HCT116 (cell line): ENCODE results near the gene PSMD12. TPM values are rescaled to one million over a fixed set of nuclear protein-coding genes. Genes with fewer than 3 reads are reported as not detected.

Source experiments
- ATAC-seq: fragments of 200-7000 bp; cut with Tn5 transposase; 2 replicates; pipeline ENCODE4 v1.9.1; 2020; ENCODE audit warnings: mild to moderate bottlenecking, moderate library complexity
- BruUV-seq: library from RNA; stranded (reverse); fragments of 400-500 nt; replicated peaks from 2 replicates; lab custom pipeline; 2021; lab: Mats Ljungman, UMichigan
- CTCF ChIA-PET: fragments of 300-600 bp; sonication (Branson Sonifier 250); formaldehyde crosslinking; loops from one replicate; lab custom pipeline; 2021; ENCODE audit warnings: antibody characterized with exemption; lab: Charles Lee
- POLR2A ChIA-PET: fragments of 300-600, 350-600 bp; sonication (Branson Sonifier 250); formaldehyde crosslinking; loops from one replicate; lab custom pipeline; 2021; ENCODE audit warnings: antibody characterized with exemption; lab: Charles Lee
- RAD21 ChIA-PET, 2 experiments: fragments of 300-600 bp; sonication (Branson Sonifier 250); formaldehyde crosslinking; loops; one replicate each; lab custom pipeline; 2023; ENCODE audit warnings: low total read pairs in 2 of 2; ENCODE audit not compliant: uncharacterized antibody in 2 of 2, unreplicated experiment in 2 of 2, low non-redundant PET in 1 of 2; lab: Charles Lee
- DNase-seq: peaks from one replicate; pipeline ENCODE4 v3.0.0-alpha.2; 2010; ENCODE audit warnings: low read depth, low spot score
- H2AFZ ChIP-seq: fragments of 200-600 bp; shearing (Covaris generic), sonication (generic); 2 replicates; pipeline ENCODE4 v1.6.1; 2017; ENCODE audit warnings: low read depth, mixed run types, mixed read lengths, antibody characterized with exemption, low read length; ENCODE audit not compliant: poor library complexity, severe bottlenecking
- H3K27ac ChIP-seq: 2 replicates; pipeline ENCODE4 v1.5.1; 2012; ENCODE audit warnings: low read depth, low read length
- H3K27me3 ChIP-seq: fragments of 200-600 bp; sonication (generic); 2 replicates; pipeline ENCODE4 v1.6.1; 2016; ENCODE audit warnings: mixed run types, low read length, mixed read lengths; ENCODE audit not compliant: insufficient read depth
- H3K36me3 ChIP-seq, 2 experiments: fragments of 200-500 bp in 1 of 2; fragments of 200-600 bp in 1 of 2; sonication (Bioruptor generic) in 1 of 2; sonication (generic) in 1 of 2; 2 replicates each; pipeline versions ENCODE4 v1.5.1 to v1.6.1; 2014 to 2016; ENCODE audit warnings: low read length in 2 of 2, inconsistent platforms in 1 of 2, mixed read lengths in 1 of 2, mixed run types in 1 of 2; ENCODE audit not compliant: insufficient read depth in 2 of 2, control insufficient read depth in 1 of 2
- H3K4me1 ChIP-seq, 2 experiments: fragments of 200-600 bp in 1 of 2; sonication (generic) in 1 of 2; 2 replicates each; pipeline versions ENCODE4 v1.5.1 to v1.6.1; 2012 to 2017; ENCODE audit warnings: low read length in 2 of 2, inconsistent platforms in 1 of 2, mild to moderate bottlenecking in 1 of 2, mixed read lengths in 1 of 2, mixed run types in 1 of 2, moderate library complexity in 1 of 2; ENCODE audit not compliant: insufficient read depth in 2 of 2, control insufficient read depth in 1 of 2
- H3K4me2 ChIP-seq: fragments of 200-600 bp; sonication (generic); 2 replicates; pipeline ENCODE4 v1.6.1; 2017; ENCODE audit warnings: mixed run types, low read length, mixed read lengths
- H3K4me3 ChIP-seq, 2 experiments: fragments of 200-600 bp in 1 of 2; sonication (generic) in 1 of 2; replicated peaks in 1 of 2; 2 replicates each; pipeline ENCODE4 v1.5.1; 2011 to 2016; ENCODE audit warnings: low read length in 2 of 2, control low read depth in 1 of 2, low read depth in 1 of 2, mild to moderate bottlenecking in 1 of 2, mixed read lengths in 1 of 2, mixed run types in 1 of 2
- H3K79me2 ChIP-seq: fragments of 200-600 bp; sonication (generic); 2 replicates; pipeline ENCODE4 v1.6.1; 2017; ENCODE audit warnings: mild to moderate bottlenecking, mixed run types, low read length, moderate library complexity, mixed read lengths; ENCODE audit not compliant: insufficient read depth
- H3K9ac ChIP-seq: fragments of 200-600 bp; sonication (generic); 2 replicates; pipeline ENCODE4 v1.6.1; 2016; ENCODE audit warnings: low read length, mixed read lengths
- H3K9me2 ChIP-seq: fragments of 200-600 bp; sonication (generic), shearing (Covaris generic); 2 replicates; pipeline ENCODE4 v1.6.1; 2017; ENCODE audit warnings: mixed run types, mild to moderate bottlenecking, moderate library complexity; ENCODE audit not compliant: insufficient read depth
- H3K9me3 ChIP-seq, 2 experiments: fragments of 200-500 bp in 1 of 2; fragments of 200-600 bp in 1 of 2; sonication (Bioruptor generic) in 1 of 2; sonication (generic) in 1 of 2; 2 replicates each; pipeline ENCODE4 v1.6.1; 2014 to 2017; ENCODE audit warnings: low read length in 2 of 2, mixed read lengths in 2 of 2, inconsistent platforms in 1 of 2, low read depth in 1 of 2, mild to moderate bottlenecking in 1 of 2, mixed run types in 1 of 2, moderate library complexity in 1 of 2; ENCODE audit not compliant: control insufficient read depth in 1 of 2, insufficient read depth in 1 of 2
- H4K20me1 ChIP-seq: fragments of 200-600 bp; sonication (generic), shearing (Covaris generic); 2 replicates; pipeline ENCODE4 v1.6.1; 2017; ENCODE audit warnings: mixed run types, mild to moderate bottlenecking, moderate library complexity; ENCODE audit not compliant: insufficient read depth
- CBX3 ChIP-seq: IDR thresholded peaks from 2 replicates; pipeline ENCODE4 v1.6.1; 2012; ENCODE audit warnings: low read depth
- CEBPB ChIP-seq: IDR thresholded peaks from 2 replicates; pipeline ENCODE4 v1.6.1; 2012; ENCODE audit warnings: low read depth
- EGR1 ChIP-seq: IDR thresholded peaks from 2 replicates; pipeline ENCODE4 v1.6.1; 2012; ENCODE audit warnings: low read depth
- ELF1 ChIP-seq: IDR thresholded peaks from 2 replicates; pipeline ENCODE4 v1.6.1; 2012; ENCODE audit warnings: low read depth, borderline replicate concordance
- EZH2 ChIP-seq: fragments of 200-600 bp; sonication (generic); IDR thresholded peaks from 2 replicates; pipeline ENCODE4 v1.6.1; 2017; ENCODE audit warnings: antibody characterized with exemption, mixed run types
- EZH2phosphoT487 ChIP-seq: fragments of 200-600 bp; IDR thresholded peaks from 2 replicates; pipeline ENCODE4 v1.6.1; 2018; ENCODE audit warnings: antibody characterized with exemption, borderline replicate concordance
- JUND ChIP-seq: IDR thresholded peaks from 2 replicates; pipeline ENCODE4 v1.6.1; 2012
- POLR2A ChIP-seq: IDR thresholded peaks from 2 replicates; pipeline ENCODE4 v1.7.0; 2011; ENCODE audit warnings: borderline replicate concordance; ENCODE audit not compliant: insufficient read depth, insufficient read length; ENCODE audit errors: extremely low read depth
- POLR2AphosphoS5 ChIP-seq: IDR thresholded peaks from 2 replicates; pipeline ENCODE4 v1.6.1; 2011; ENCODE audit warnings: mild to moderate bottlenecking, low read depth, low read length, moderate library complexity
- RAD21 ChIP-seq: IDR thresholded peaks from 2 replicates; pipeline ENCODE4 v1.6.1; 2012; ENCODE audit warnings: low read depth, mild to moderate bottlenecking
- SIN3A ChIP-seq: IDR thresholded peaks from 2 replicates; pipeline ENCODE4 v1.6.1; 2012; ENCODE audit warnings: low read depth
- SP1 ChIP-seq: IDR thresholded peaks from 2 replicates; pipeline ENCODE4 v1.6.1; 2012; ENCODE audit warnings: low read depth
- SRF ChIP-seq: IDR thresholded peaks from 2 replicates; pipeline ENCODE4 v1.6.1; 2012; ENCODE audit warnings: low read depth
- TCF7L2 ChIP-seq: IDR thresholded peaks from 2 replicates; pipeline ENCODE4 v1.7.0; 2011; ENCODE audit warnings: borderline replicate concordance, inconsistent platforms; ENCODE audit not compliant: insufficient read depth, insufficient read length; ENCODE audit errors: extremely low read depth
- YY1 ChIP-seq: IDR thresholded peaks from 2 replicates; pipeline ENCODE4 v1.6.1; 2011; ENCODE audit warnings: low read length, low read depth, moderate library complexity, mild to moderate bottlenecking; ENCODE audit not compliant: insufficient replicate concordance; ENCODE audit errors: extremely low read depth
- ZFX ChIP-seq: fragments of 450-650 bp; IDR thresholded peaks from 2 replicates; pipeline ENCODE4 v1.6.1; 2017
- ZNF274 ChIP-seq: fragments of 200-500 bp; sonication (Bioruptor generic); IDR thresholded peaks from 2 replicates; pipeline ENCODE4 v1.6.1; 2014; ENCODE audit warnings: mild to moderate bottlenecking, low read depth, low read length, inconsistent platforms
- intact Hi-C: fragments of 100-400 bp; cut with micrococcal nuclease; formaldehyde crosslinking; loops from 2 replicates; pipeline ENCODE4 v1.10.0; 2022
- total RNA-seq: library from RNA; stranded (reverse); gene quantifications from one replicate; pipeline ENCODE4 v1.2.1, GENCODE V29; 2021; ENCODE audit not compliant: unreplicated experiment
- TF ChIP-seq, protein P1 (sequence below): IDR thresholded peaks from 2 replicates; pipeline ENCODE4 v1.6.1; 2012
- TF ChIP-seq, protein P2 (sequence below): IDR thresholded peaks from 2 replicates; pipeline ENCODE4 v1.6.1; 2011; ENCODE audit warnings: mild to moderate bottlenecking, low read length, moderate library complexity; ENCODE audit not compliant: insufficient replicate concordance; ENCODE audit errors: extremely low read depth
- TF ChIP-seq, protein P3 (sequence below), 3 experiments: fragments of 200-600 bp in 1 of 3; sonication (generic) in 1 of 3; IDR thresholded peaks in 2 of 3; conservative IDR thresholded peaks in 1 of 3; 2 replicates each; pipeline ENCODE4 v1.5.1; 2012 to 2017; ENCODE audit warnings: low read depth in 2 of 3, low read length in 2 of 3, antibody characterized with exemption in 1 of 3, borderline replicate concordance in 1 of 3, control low read depth in 1 of 3, mild to moderate bottlenecking in 1 of 3, mixed read lengths in 1 of 3, mixed run types in 1 of 3, moderate library complexity in 1 of 3; ENCODE audit not compliant: insufficient read depth in 1 of 3

The PSMD12 gene
- total RNA-seq, 1 experiment from 2014 or later = 115 TPM

DNA sequence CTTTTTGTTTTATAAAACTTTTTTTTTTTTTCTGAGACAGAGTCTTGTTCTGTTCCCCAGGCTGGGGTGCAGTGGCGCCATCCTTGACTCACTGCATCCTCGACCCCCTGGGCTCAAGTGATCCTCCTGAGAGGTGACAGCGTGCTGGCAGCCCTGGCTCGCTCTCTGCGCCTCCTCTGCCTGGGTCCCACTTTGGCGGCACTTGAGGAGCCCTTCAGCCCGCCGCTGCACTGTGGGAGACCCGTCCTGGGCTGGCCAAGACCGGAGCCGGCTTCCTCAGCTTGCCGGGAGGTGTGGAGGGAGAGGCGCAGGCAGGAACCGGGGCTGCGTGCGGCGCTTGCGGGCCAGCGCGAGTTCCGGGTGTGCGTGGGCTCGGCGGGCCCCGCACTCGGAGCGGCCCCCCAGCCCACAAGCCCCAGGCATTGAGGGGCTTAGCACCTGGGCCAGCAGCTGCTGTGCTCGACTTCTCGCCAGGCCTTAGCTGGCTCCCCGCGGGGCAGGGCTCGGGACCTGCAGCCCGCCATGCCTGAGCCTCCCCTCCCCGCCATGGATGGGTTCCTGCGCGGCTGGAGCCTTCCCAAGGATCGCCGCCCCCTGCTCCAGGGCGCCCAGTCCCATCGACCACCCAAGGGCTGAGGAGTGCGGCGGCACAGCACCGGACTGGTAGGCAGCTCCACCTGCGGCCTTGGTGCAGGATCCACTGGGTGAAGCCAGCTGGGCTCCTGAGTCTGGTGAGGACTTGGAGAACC is 71.8 kb downstream of the PSMD12 start:
- no peak for ATAC-seq
- Histone ChIP-seq H3K79me2 (no peaks in the 10 kb centered on the region), H3K9me3 (no peaks in the 10 kb centered on the region), H3K4me1 (peaks cover 0 to 6% of the 10 kb centered on the region in 2 experiments; a peak in 2 of 4 replicates), H3K9ac (no peak overlapping the region), H4K20me1 (no peaks in the 10 kb centered on the region), H3K4me2 (no peak overlapping the region), H3K36me3 (no peaks in the 10 kb centered on the region), H3K27me3 (no peaks in the 10 kb centered on the region), H3K4me3 (no peak overlapping the region), H3K27ac (no peak overlapping the region), H2AFZ (no peak overlapping the region), H3K9me2 (no peaks in the 10 kb centered on the region)
- RAD21 ChIA-PET = interaction anchor here in 1 of 2 experiments (1.8 kb wide), 1 partner anchor 73 kb away, joined by 5 read pairs; no protein-coding TSS in a partner anchor
- POLR2A ChIA-PET = no interaction called here
- intact Hi-C loops = no loop called here
- TF ChIP-seq, protein P1, sequence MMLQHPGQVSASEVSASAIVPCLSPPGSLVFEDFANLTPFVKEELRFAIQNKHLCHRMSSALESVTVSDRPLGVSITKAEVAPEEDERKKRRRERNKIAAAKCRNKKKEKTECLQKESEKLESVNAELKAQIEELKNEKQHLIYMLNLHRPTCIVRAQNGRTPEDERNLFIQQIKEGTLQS = no peak
- TF ChIP-seq, protein P2, sequence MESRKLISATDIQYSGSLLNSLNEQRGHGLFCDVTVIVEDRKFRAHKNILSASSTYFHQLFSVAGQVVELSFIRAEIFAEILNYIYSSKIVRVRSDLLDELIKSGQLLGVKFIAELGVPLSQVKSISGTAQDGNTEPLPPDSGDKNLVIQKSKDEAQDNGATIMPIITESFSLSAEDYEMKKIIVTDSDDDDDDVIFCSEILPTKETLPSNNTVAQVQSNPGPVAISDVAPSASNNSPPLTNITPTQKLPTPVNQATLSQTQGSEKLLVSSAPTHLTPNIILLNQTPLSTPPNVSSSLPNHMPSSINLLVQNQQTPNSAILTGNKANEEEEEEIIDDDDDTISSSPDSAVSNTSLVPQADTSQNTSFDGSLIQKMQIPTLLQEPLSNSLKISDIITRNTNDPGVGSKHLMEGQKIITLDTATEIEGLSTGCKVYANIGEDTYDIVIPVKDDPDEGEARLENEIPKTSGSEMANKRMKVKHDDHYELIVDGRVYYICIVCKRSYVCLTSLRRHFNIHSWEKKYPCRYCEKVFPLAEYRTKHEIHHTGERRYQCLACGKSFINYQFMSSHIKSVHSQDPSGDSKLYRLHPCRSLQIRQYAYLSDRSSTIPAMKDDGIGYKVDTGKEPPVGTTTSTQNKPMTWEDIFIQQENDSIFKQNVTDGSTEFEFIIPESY = no peak
- TF ChIP-seq SRF (no peak), CBX3 (no peak), TCF7L2 (no peak), POLR2AphosphoS5 (no peak), RAD21 (no peak), EGR1 (no peak), JUND (no peak), SP1 (no peak), EZH2phosphoT487 (no peak), YY1 (no peak), CEBPB (no peak), POLR2A (no peak), ZNF274 (no peak), ZFX (no peak), EZH2 (no peak), SIN3A (no peak), ELF1 (no peak)
- TF ChIP-seq, protein P3, sequence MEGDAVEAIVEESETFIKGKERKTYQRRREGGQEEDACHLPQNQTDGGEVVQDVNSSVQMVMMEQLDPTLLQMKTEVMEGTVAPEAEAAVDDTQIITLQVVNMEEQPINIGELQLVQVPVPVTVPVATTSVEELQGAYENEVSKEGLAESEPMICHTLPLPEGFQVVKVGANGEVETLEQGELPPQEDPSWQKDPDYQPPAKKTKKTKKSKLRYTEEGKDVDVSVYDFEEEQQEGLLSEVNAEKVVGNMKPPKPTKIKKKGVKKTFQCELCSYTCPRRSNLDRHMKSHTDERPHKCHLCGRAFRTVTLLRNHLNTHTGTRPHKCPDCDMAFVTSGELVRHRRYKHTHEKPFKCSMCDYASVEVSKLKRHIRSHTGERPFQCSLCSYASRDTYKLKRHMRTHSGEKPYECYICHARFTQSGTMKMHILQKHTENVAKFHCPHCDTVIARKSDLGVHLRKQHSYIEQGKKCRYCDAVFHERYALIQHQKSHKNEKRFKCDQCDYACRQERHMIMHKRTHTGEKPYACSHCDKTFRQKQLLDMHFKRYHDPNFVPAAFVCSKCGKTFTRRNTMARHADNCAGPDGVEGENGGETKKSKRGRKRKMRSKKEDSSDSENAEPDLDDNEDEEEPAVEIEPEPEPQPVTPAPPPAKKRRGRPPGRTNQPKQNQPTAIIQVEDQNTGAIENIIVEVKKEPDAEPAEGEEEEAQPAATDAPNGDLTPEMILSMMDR (IDR thresholded peaks at IDR 0.05 in 2 of 3, conservative IDR thresholded peaks at IDR 0.05 in 1 of 3; ENCODE audit: borderline replicate concordance in 1 of 3, insufficient read depth in 1 of 3, low read depth in 2 of 3, low read length in 2 of 3) = no peak
- no TSS peak for BruUV-seq
- no peak for DNase-seq
- CTCF ChIA-PET = interaction anchor here (1.1 to 1.6 kb wide), 3 partner anchors 13 to 73 kb away, joined by 3 to 9 read pairs (median 3); no protein-coding TSS in a partner anchor
